Lower leg skin (tissue), 4 donors: ENCODE measurements around the gene KCNIP2. TPM values are rescaled to one million over a fixed set of nuclear protein-coding genes. Genes with fewer than 3 reads are reported as not detected.

Experiments used
- DNase-seq, 2 donors: peaks; one replicate each; pipeline ENCODE4 v3.0.0-alpha.2; 2019; ENCODE audit warnings: low spot score in 2 of 2
- H3K4me3 ChIP-seq: fragments of 200-600 bp; sonication (generic); 2 replicates; pipeline ENCODE4 v1.5.1; 2017; ENCODE audit warnings: mild to moderate bottlenecking, low read depth; ENCODE audit not compliant: poor library complexity, severe bottlenecking
- POLR2A ChIP-seq, 2 donors: fragments of 450-650 bp; IDR thresholded peaks; one replicate each; pipeline ENCODE4 v1.6.1; 2016 to 2017; ENCODE audit warnings: antibody characterized with exemption in 2 of 2, mild to moderate bottlenecking in 1 of 2, moderate library complexity in 1 of 2
- WGBS, 2 donors: methylation state at CpG; one replicate each; pipeline ENCODE4 v1.1.5; 2018; 5-methylcytosine and 5-hydroxymethylcytosine counted together
- intact Hi-C: fragments of 100-400 bp; cut with DNase I; formaldehyde crosslinking; loops from one replicate; pipeline ENCODE4 v1.15.0; 2023; ENCODE audit warnings: low total_unique reads
- total RNA-seq, 4 donors: library from RNA; depleted of rRNA; stranded (reverse); fragments of >200 nt; gene quantifications; one replicate each; pipeline ENCODE4 v1.1.0, GENCODE V29; 2016
- TF ChIP-seq, protein P1 (sequence below), 3 donors: fragments of 450-650 bp; IDR thresholded peaks; one replicate each; pipeline ENCODE4 v1.5.1; 2016; ENCODE audit warnings: antibody characterized with exemption in 3 of 3, mild to moderate bottlenecking in 3 of 3, moderate library complexity in 2 of 3

Gene KCNIP2
- total RNA-seq, 4 donors from 2014 or later: 1.7 to 5.2 (median 3.1) TPM

DNA sequence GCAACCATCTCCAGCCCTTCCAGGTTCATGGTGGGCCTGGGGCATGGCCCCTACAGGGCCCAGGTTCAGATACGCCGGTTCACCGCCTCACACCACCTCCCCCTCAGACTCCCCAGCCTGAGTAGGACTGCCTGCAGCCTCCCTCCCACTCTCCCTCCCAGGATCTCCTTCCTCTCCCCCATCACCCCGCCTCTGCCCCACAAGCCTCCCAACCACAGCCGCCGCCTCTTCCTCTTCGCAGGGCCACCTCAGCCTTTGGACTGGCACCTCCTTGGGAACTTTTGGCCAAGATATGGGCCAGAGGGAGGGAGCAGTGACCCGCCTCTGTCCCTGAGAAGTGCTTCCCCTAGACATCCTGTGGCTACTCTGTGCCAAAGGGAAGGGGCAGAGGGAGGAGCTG is 9.3 kb downstream of the KCNIP2 start:
- DNase-seq: no peak
- intact Hi-C loops: no loop called here
- TF ChIP-seq, protein P1, sequence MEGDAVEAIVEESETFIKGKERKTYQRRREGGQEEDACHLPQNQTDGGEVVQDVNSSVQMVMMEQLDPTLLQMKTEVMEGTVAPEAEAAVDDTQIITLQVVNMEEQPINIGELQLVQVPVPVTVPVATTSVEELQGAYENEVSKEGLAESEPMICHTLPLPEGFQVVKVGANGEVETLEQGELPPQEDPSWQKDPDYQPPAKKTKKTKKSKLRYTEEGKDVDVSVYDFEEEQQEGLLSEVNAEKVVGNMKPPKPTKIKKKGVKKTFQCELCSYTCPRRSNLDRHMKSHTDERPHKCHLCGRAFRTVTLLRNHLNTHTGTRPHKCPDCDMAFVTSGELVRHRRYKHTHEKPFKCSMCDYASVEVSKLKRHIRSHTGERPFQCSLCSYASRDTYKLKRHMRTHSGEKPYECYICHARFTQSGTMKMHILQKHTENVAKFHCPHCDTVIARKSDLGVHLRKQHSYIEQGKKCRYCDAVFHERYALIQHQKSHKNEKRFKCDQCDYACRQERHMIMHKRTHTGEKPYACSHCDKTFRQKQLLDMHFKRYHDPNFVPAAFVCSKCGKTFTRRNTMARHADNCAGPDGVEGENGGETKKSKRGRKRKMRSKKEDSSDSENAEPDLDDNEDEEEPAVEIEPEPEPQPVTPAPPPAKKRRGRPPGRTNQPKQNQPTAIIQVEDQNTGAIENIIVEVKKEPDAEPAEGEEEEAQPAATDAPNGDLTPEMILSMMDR (IDR thresholded peaks at IDR 0.05): no peak
- TF ChIP-seq POLR2A (IDR thresholded peaks at IDR 0.05): no peak
- no peak overlapping the region for H3K4me3 ChIP-seq
- WGBS, 2 donors: 70 to 82% methylated on average over 8 of the region's 8 CpGs

DNA sequence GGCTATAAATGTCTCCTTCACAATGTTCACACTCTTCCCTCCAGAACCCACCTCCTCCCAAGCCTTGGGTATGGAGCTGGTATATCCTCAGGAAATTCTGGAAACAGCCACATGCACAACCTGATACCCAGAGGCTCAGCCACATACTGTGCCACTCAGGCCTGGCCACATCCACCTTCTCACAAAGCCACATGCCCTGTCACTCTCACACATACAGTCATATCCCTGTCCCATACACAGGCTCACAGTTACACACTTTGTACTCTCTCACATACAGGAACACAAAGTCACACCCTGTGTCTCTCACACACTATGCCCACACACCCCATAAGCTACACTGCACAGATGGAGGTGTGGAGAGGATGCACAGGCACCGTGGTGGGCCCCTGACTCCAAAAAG is 10.1 kb downstream of the KCNIP2 start:
- TF ChIP-seq POLR2A (IDR thresholded peaks at IDR 0.05): no peak
- TF ChIP-seq, protein P1 (IDR thresholded peaks at IDR 0.05): no peak
- DNase-seq: no peak
- WGBS, 2 donors: 90 to 96% methylated on average over 1 of the region's 1 CpG
- no peak overlapping the region for H3K4me3 ChIP-seq
- intact Hi-C loops: no loop called here

DNA sequence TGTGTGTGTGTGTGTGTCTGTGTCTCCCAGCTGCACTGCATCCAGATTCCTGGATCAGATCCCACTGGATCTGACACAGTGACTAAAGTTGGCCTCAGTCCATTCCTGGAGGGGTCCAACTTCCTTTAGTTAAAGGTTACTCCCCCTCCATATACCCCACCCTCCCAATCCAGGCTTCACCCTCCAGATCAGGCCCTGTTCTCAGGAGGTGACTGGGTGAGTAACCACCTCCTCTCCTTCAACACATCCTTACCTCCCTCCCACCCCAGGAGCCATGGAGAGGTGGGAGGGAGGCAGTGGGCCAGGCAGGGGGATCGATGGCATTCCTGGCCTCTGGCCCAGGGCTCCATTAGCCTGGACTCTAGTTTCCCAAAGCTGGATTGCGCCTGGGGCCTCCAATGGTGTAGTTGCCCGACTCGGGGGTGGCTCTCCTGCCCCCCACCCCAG is 11.3 kb downstream of the KCNIP2 start:
- no peak overlapping the region for H3K4me3 ChIP-seq
- intact Hi-C loops: no loop called here
- TF ChIP-seq POLR2A (IDR thresholded peaks at IDR 0.05): no peak
- TF ChIP-seq, protein P1 (IDR thresholded peaks at IDR 0.05): no peak
- WGBS, 2 donors: 58 to 67% methylated on average over 3 to 4 of the region's 4 CpGs
- no peak for DNase-seq

DNA sequence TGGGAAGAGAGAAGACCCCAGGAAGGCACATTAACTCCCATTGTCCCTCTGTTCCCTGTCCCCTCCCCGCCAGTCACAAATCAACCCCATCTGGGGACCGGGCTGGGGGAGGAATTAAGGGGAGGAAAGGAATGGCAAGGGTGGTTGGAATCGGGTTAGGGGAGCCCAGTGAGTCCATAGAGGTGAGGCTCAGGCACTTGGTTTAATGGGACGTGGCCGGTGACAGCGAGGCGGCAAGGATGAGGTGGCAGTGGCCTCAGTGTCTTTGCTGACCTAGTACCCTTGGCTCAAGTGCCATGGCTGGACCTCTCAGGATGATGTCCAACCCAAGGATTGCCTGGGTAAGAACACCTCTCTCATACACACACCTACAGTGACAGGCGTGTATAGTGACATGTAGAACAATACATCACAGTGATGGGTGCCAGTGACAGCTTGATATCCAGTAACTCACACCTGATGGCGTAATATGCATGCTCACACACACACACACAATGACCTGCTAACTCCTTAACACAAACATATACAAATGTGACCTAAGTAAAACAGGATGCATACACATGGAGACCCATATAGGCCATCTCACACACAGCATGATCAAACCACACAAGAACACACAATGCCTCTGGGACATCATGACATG is 12.3 kb downstream of the KCNIP2 start:
- TF ChIP-seq, protein P1 (IDR thresholded peaks at IDR 0.05): no peak
- TF ChIP-seq POLR2A (IDR thresholded peaks at IDR 0.05): no peak
- DNase-seq: peak in 1 of 2 donors; percentile 81
- no peak overlapping the region for H3K4me3 ChIP-seq
- WGBS, 2 donors: 60% methylated on average over 9 of the region's 9 CpGs
- intact Hi-C loops: no loop called here

DNA sequence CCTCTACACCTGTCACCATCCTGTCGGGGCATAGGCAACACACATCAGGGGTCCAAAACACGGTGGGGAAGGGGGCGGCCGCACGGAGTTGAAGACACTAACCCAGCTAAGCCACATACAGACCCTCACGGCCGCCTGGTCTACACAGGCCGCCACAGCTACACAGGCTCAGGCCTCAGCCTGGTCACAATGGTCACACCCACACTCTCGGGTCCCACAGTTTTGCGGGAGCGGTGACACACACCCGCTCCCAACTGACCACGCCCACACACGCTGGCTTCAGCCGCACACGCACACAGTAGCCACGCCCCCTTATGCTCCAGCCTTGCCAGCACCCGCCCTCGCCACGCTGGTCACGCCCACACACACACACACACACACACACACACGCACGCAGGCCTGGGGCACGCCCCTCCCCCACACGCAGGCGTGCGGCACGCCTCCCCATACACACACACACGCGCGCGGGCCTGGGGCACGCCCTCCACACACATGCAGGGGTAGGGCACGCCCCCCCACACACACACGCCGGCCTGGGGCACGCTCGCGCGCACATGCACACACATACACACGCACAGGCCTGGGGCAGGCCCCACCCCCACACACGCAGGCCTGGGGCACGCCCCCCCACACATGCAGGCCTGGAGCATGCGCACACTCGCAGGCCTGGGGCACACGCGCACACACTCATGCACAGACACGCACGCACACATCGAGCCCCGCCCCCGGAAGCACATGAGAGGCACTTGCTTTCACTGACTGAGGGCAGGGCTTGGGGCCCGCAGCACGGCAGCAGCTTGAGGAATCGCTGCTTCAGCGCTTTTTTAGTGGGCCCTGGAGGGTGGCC is 13.1 kb downstream of the KCNIP2 start:
- intact Hi-C loops: no loop called here
- TF ChIP-seq, protein P1 (IDR thresholded peaks at IDR 0.05): no peak
- no peak for TF ChIP-seq POLR2A (IDR thresholded peaks at IDR 0.05)
- DNase-seq: peak; percentile 92 to 98
- 0 to 2% methylated on average over 18 to 48 of the region's 56 CpGs for WGBS, 2 donors
- H3K4me3 ChIP-seq: no peak overlapping the region
